Measurements from ENCODE around the gene PCNT. TPM values are rescaled to one million over a fixed set of nuclear protein-coding genes. Genes with fewer than 3 reads are reported as not detected.

The PCNT gene
- total RNA-seq, 3 donors from 2014 or later = 20.4 to 36.9 (median 26.1) TPM

DNA sequence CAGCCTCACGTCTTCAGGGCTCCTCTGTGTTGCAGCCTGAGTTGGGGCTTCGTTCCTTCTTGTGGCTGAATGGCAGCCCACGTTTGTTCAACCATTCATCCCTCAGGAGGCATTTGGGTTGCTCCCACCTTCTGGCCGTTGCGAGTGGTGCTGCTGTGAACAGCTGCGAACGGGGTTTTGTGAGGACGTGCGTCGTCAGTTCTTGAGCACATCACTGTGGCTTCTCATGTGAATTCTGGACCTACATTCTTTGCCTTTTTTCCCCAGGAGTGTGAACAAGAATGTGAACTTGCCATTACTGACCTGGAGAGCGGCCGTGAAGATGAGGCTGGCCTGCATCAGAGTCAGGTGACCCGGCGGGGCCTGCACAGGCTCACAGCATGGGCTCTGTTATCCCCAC lies 21.9 kb downstream of the PCNT start:
- no peaks in the 10 kb centered on the region for H3K4me1 ChIP-seq (ENCODE audit: low read depth)
- H3K4me3 ChIP-seq = no peak overlapping the region
- intact Hi-C loops (cut with DNase I, micrococcal nuclease) = no loop called here
- H3K36me3 ChIP-seq (ENCODE audit: low read depth) = no peaks in the 10 kb centered on the region
- no peak for TF ChIP-seq CTCF (IDR thresholded peaks at IDR 0.05)
- H3K9me3 ChIP-seq = no peaks in the 10 kb centered on the region
- ATAC-seq (no peak), DNase-seq (no peak)

DNA sequence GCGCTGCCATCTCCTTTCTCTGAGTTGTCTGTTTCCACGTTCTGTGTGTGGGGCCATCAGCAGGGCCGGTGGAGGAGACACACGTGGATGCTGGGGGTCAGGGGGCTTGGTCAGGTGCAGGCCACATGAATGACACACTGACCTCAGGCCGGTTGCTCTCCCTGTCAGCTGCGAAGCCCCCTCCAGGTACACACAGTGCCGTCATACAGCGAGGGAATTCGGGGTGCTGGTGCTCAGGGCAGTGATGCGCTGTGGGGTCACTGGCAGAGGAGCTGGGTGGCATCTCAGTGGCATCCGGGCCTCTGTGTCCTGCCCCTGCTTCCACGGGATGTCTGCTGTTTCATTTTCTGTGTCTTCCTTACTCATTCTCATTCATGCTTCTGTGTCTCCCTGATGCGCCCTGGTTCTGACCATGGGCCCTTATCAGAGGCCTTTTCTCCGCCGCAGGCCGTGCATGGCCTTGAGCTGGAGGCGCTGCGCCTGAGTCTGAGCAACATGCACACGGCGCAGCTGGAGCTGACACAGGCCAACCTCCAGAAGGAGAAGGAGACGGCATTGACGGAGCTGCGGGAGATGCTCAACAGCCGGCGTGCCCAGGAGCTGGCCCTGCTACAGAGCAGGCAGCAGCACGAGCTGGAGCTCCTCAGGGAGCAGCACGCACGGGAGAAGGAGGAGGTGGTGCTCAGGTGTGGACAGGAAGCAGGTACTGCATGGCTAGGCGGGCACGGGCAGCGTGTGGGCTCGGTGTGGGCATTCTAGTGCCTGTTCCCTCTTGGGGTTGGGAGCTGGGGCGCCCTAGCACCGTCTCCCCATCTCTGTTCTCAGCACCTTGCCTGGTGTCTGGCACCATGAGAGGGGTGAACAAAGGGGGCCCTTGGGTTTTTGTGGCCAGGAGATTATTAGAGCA lies 22.6 kb downstream of the PCNT start:
- no peak overlapping the region for H3K4me3 ChIP-seq
- intact Hi-C loops (cut with DNase I, micrococcal nuclease) = no loop called here
- no peaks in the 10 kb centered on the region for H3K36me3 ChIP-seq (ENCODE audit: low read depth)
- no peaks in the 10 kb centered on the region for H3K9me3 ChIP-seq
- DNase-seq (no peak), ATAC-seq (no peak)
- no peak for TF ChIP-seq CTCF (IDR thresholded peaks at IDR 0.05)
- H3K4me1 ChIP-seq (ENCODE audit: low read depth) = no peaks in the 10 kb centered on the region

DNA sequence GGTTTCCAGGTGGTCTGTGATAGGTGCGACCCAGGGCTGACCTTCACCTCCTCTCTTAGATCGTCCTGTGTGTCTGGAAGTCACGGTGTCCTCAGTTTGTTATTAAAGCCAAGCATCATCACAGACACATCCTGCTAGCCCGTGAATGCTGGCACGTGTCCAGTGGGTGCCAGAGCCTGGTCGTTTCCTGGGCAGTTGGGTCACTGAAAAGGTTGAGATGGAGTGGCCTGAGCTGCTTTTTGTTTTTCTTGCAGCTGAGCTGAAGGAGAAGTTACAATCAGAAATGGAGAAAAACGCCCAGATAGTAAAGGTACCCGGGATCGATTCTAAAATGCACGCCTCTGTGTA lies 23.2 kb downstream of the PCNT start:
- intact Hi-C loops (cut with DNase I, micrococcal nuclease) = no loop called here
- no peaks in the 10 kb centered on the region for H3K36me3 ChIP-seq (ENCODE audit: low read depth)
- H3K4me1 ChIP-seq (ENCODE audit: low read depth) = no peaks in the 10 kb centered on the region
- no peak overlapping the region for H3K4me3 ChIP-seq
- no peaks in the 10 kb centered on the region for H3K9me3 ChIP-seq
- DNase-seq = no peak
- ATAC-seq = no peak
- no peak for TF ChIP-seq CTCF (IDR thresholded peaks at IDR 0.05)

DNA sequence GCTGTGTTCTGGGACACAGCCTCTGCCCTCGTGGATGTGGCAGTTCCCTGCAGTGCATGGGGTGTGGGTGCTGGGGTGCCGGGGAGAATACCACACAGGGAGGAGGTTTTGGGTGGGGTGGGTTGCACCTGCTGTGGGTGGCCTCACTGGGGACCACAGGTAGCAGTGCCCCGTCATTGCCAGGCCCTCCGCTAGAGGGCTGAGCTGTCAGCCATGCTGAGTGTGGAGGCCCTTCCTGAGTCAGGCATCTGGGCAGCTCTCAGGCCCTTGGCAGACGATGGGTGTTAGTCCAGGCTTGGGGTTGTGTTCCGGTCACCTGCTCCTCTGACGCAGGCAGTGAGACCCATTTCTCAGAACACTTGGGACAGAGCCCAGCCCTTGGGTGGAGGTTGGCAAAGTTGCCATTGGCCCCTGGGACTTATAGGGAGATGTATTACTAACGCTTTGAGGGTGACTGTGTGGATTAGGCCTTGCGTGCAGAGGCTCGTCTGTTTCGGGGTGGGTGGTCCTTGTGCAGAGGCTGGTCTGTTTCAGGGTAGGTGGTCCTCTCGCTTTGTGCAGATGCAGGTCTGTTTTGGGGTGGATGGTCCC lies 23.9 kb downstream of the PCNT start:
- Histone ChIP-seq H3K4me3 (no peak overlapping the region), H3K9me3 (no peaks in the 10 kb centered on the region), H3K4me1 (ENCODE audit: low read depth) (no peaks in the 10 kb centered on the region), H3K36me3 (ENCODE audit: low read depth) (no peaks in the 10 kb centered on the region)
- ATAC-seq = no peak
- intact Hi-C loops (cut with DNase I, micrococcal nuclease) = no loop called here
- DNase-seq = no peak
- no peak for TF ChIP-seq CTCF (IDR thresholded peaks at IDR 0.05)

DNA sequence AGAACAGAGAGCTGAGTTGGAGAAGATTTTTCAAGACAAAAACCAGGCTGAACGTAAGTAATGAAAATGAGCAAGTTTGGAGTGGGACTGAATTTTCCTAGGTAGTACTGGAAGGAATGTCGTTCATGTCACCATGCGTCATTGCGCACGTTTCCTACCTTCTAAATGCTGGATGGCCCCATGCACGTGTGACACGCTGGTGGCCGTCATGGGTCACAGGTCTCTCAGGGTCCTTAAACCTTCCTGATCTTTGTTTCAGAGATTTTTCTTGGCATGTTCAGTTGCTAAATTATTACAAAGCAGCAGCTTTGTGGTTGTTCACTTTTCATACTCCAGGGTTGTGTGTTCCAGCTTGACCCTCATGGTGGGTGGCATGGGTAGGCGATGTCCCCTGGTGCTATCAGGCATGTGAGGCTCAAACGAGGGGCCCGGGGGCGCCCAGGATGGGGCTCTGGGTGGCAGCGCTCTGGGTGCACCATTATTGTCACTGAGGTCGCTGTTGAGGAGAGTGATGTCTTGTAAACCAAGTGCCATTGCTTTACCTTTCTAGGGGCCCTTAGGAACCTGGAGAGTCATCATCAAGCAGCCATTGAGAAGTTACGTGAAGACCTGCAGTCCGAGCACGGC lies 25.3 kb downstream of the PCNT start:
- no peak for TF ChIP-seq CTCF (IDR thresholded peaks at IDR 0.05)
- H3K4me3 ChIP-seq = no peak overlapping the region
- no peaks in the 10 kb centered on the region for H3K9me3 ChIP-seq
- peaks cover 2% of the 10 kb centered on the region for H3K36me3 ChIP-seq (ENCODE audit: low read depth)
- no peak for ATAC-seq
- H3K4me1 ChIP-seq (ENCODE audit: low read depth) = no peaks in the 10 kb centered on the region
- DNase-seq = no peak
- intact Hi-C loops (cut with DNase I, micrococcal nuclease) = no loop called here
